Cardiac muscle cell (in vitro differentiated cells and primary cell): ENCODE data around the gene C12orf75. TPM values are rescaled to one million over a fixed set of nuclear protein-coding genes. Genes with fewer than 3 reads are reported as not detected.
"Not testable (repeated sequence)": the region's sequence is repeated elsewhere in the genome, so short reads cannot be mapped to it uniquely, and the experiment has no call there.

Experiments used
- DNase-seq, 2 donors: peaks; one replicate each; pipeline versions ENCODE4 v3.0.0 to v3.0.0-alpha.2; 2010 to 2017; ENCODE audit warnings: low read depth in 1 of 2, low spot score in 1 of 2
- H3K27ac ChIP-seq: fragments of 200-600 bp; sonication (generic); 2 replicates; pipeline ENCODE4 v1.5.1; 2016
- H3K27me3 ChIP-seq: fragments of 200-600 bp; sonication (generic); 2 replicates; pipeline ENCODE4 v1.6.0; 2016; ENCODE audit warnings: control low read depth
- H3K36me3 ChIP-seq: fragments of 200-600 bp; sonication (generic); 2 replicates; pipeline ENCODE4 v1.5.1; 2016; ENCODE audit warnings: control low read depth
- H3K4me1 ChIP-seq: fragments of 200-600 bp; sonication (generic); 2 replicates; pipeline ENCODE4 v1.8.1; 2017; ENCODE audit warnings: low read depth, mild to moderate bottlenecking, mixed run types
- H3K4me3 ChIP-seq: fragments of 200-600 bp; sonication (generic); 2 replicates; pipeline ENCODE4 v1.5.1; 2016; ENCODE audit warnings: mild to moderate bottlenecking
- H3K9me3 ChIP-seq: fragments of 200-600 bp; sonication (generic); 2 replicates; pipeline ENCODE4 v1.5.1; 2017; ENCODE audit warnings: low read depth, mild to moderate bottlenecking, control low read depth
- CTCF ChIP-seq: IDR thresholded peaks from 2 replicates; pipeline ENCODE4 v1.5.1; 2012; ENCODE audit warnings: low read depth, mild to moderate bottlenecking, low read length
- polyA plus RNA-seq: library from polyadenylated mRNA; unstranded; fragments of >200 nt; fragmentation: Nextera tagmentation; extraction: Ambion mirVana; gene quantifications from 2 replicates; pipeline ENCODE4 v1.2.1, GENCODE V29; 2016
- total RNA-seq: library from RNA; depleted of rRNA; stranded (reverse); fragments of >200 nt; gene quantifications from 2 replicates; pipeline ENCODE4 v1.2.3, GENCODE V29; 2016

The C12orf75 gene
- total and polyA plus RNA-seq, 2 experiments from 2014 or later: 39.3 to 106 TPM

- H3K36me3 ChIP-seq, H3K4me1 ChIP-seq: not testable (repeated sequence)
Measured at GRCh38 chr12:105308839-105309238, 21.7 kb upstream of the C12orf75 start.

GRCh38 chr12:105309384-105309783 lies 21.1 kb upstream of the C12orf75 start:
- H3K36me3 ChIP-seq, H3K27ac ChIP-seq, H3K4me3 ChIP-seq, DNase-seq, H3K27me3 ChIP-seq, H3K9me3 ChIP-seq, H3K4me1 ChIP-seq: not testable (repeated sequence)

More at GRCh38 chr12:105308839-105309238, 21.7 kb upstream of the C12orf75 start:
- not testable (repeated sequence) for H3K27ac ChIP-seq, H3K9me3 ChIP-seq, DNase-seq, H3K4me3 ChIP-seq, H3K27me3 ChIP-seq

GRCh38 chr12:105310476-105311085 lies 19.9 kb upstream of the C12orf75 start:
- H3K27me3 ChIP-seq, H3K4me3 ChIP-seq, H3K4me1 ChIP-seq, H3K36me3 ChIP-seq, H3K27ac ChIP-seq, DNase-seq, H3K9me3 ChIP-seq: not testable (repeated sequence)

- not testable (repeated sequence) for H3K4me1 ChIP-seq, H3K36me3 ChIP-seq, H3K4me3 ChIP-seq, H3K27ac ChIP-seq, H3K27me3 ChIP-seq, DNase-seq, H3K9me3 ChIP-seq
Measured at GRCh38 chr12:105311936-105312335, 18.6 kb upstream of the C12orf75 start.

- H3K9me3 ChIP-seq, DNase-seq, H3K27me3 ChIP-seq: not testable (repeated sequence)
Measured at GRCh38 chr12:105313755-105314154, 16.7 kb upstream of the C12orf75 start.

GRCh38 chr12:105315130-105315529 lies 15.4 kb upstream of the C12orf75 start:
- no peak overlapping the region for H3K27ac ChIP-seq

More at GRCh38 chr12:105313755-105314154, 16.7 kb upstream of the C12orf75 start:
- H3K4me1 ChIP-seq, H3K36me3 ChIP-seq, H3K4me3 ChIP-seq, H3K27ac ChIP-seq: not testable (repeated sequence)

GRCh38 chr12:105315726-105316125 lies 14.8 kb upstream of the C12orf75 start:
- no peaks in the 10 kb centered on the region for H3K36me3 ChIP-seq
- no peaks in the 10 kb centered on the region for H3K4me1 ChIP-seq
- peaks cover 8% of the 10 kb centered on the region for H3K27me3 ChIP-seq
- H3K9me3 ChIP-seq: no peaks in the 10 kb centered on the region
- H3K27ac ChIP-seq: no peak overlapping the region
- no peak for DNase-seq
- no peak for TF ChIP-seq CTCF
- H3K4me3 ChIP-seq: no peak overlapping the region

More at GRCh38 chr12:105315130-105315529, 15.4 kb upstream of the C12orf75 start:
- no peak for DNase-seq
- no peak for TF ChIP-seq CTCF
- Histone ChIP-seq H3K4me1 (no peaks in the 10 kb centered on the region), H3K4me3 (no peak overlapping the region), H3K36me3 (no peaks in the 10 kb centered on the region), H3K9me3 (no peaks in the 10 kb centered on the region), H3K27me3 (peaks cover 4% of the 10 kb centered on the region)

GRCh38 chr12:105316931-105317852 lies 13.3 kb upstream of the C12orf75 start:
- H3K9me3 ChIP-seq: no peaks in the 10 kb centered on the region
- H3K4me3 ChIP-seq: no peak overlapping the region
- no peak for TF ChIP-seq CTCF
- peaks cover 14% of the 10 kb centered on the region for H3K27me3 ChIP-seq
- DNase-seq: no peak
- no peak overlapping the region for H3K27ac ChIP-seq
- H3K36me3 ChIP-seq: no peaks in the 10 kb centered on the region
- no peaks in the 10 kb centered on the region for H3K4me1 ChIP-seq
